ENCODE results near the gene SSH3. TPM values are rescaled to one million over a fixed set of nuclear protein-coding genes. Genes with fewer than 3 reads are reported as not detected.

The SSH3 gene
- polyA plus RNA-seq, 1 of the 3 experiments (the other 2 are of a cell fraction), result 13.5 TPM

- WGBS (ENCODE audit: low lambda C conversion rate), result 2% methylated on average over 18 of the region's 87 CpGs
- H3K9me3 ChIP-seq, result no peaks in the 10 kb centered on the region
- peak overlapping the region; percentile 62; the same call in 1 of the 2 replicates for H2AFZ ChIP-seq (ENCODE audit: low read depth)
- TF ChIP-seq CTCF (IDR thresholded peaks at IDR 0.05), result peak; percentile 31; the same call in 1 of the 2 replicates
- TF ChIP-seq, protein P1, sequence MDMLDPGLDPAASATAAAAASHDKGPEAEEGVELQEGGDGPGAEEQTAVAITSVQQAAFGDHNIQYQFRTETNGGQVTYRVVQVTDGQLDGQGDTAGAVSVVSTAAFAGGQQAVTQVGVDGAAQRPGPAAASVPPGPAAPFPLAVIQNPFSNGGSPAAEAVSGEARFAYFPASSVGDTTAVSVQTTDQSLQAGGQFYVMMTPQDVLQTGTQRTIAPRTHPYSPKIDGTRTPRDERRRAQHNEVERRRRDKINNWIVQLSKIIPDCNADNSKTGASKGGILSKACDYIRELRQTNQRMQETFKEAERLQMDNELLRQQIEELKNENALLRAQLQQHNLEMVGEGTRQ (IDR thresholded peaks at IDR 0.05; ENCODE audit: borderline replicate concordance, low read depth, low read length), result no peak
- TF ChIP-seq SMC3 (IDR thresholded peaks at IDR 0.05; ENCODE audit: low read depth, low read length), result peak; percentile 34; the same call in 1 of the 2 replicates
- TF ChIP-seq NRF1 (IDR thresholded peaks at IDR 0.05; ENCODE audit: low read depth, low read length), result peak; percentile 86
- 0 out of 2 replicates have a peak, but pooled peaks have one; percentile 10 for TF ChIP-seq SIN3A (IDR thresholded peaks at IDR 0.05; ENCODE audit: borderline replicate concordance, low read depth, low read length)
- no peak for TF ChIP-seq FOSL2 (IDR thresholded peaks at IDR 0.05; ENCODE audit: borderline replicate concordance, low read depth)
- peak; percentile 80 for TF ChIP-seq GABPA (IDR thresholded peaks at IDR 0.05; ENCODE audit: low read depth)
- peak; percentile 26; the same call in 1 of the 2 replicates for TF ChIP-seq RAD21 (IDR thresholded peaks at IDR 0.05; ENCODE audit: low read length)
- TF ChIP-seq ZBTB33 (IDR thresholded peaks at IDR 0.05; ENCODE audit: borderline replicate concordance, low read depth), result no peak
- peak; percentile 68; the same call in 1 of the 2 replicates for TF ChIP-seq YY1 (IDR thresholded peaks at IDR 0.05; ENCODE audit: low read depth)
- TF ChIP-seq NFIC (IDR thresholded peaks at IDR 0.05; ENCODE audit: borderline replicate concordance), result no peak
- peak in 1 of 2 experiments; percentile 5; a peak in 1 of 4 replicates for TF ChIP-seq EP300 (IDR thresholded peaks at IDR 0.05; ENCODE audit: borderline replicate concordance in 1 of 2, low read depth in 1 of 2, low read length in 1 of 2)
- TF ChIP-seq, protein P2, sequence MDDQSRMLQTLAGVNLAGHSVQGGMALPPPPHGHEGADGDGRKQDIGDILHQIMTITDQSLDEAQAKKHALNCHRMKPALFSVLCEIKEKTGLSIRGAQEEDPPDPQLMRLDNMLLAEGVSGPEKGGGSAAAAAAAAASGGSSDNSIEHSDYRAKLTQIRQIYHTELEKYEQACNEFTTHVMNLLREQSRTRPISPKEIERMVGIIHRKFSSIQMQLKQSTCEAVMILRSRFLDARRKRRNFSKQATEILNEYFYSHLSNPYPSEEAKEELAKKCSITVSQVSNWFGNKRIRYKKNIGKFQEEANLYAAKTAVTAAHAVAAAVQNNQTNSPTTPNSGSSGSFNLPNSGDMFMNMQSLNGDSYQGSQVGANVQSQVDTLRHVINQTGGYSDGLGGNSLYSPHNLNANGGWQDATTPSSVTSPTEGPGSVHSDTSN (IDR thresholded peaks at IDR 0.05), result peak; percentile 42; the same call in 1 of the 2 replicates
- peak; percentile 56; the same call in 1 of the 2 replicates for TF ChIP-seq POLR2AphosphoS5 (IDR thresholded peaks at IDR 0.05; ENCODE audit: low read depth, low read length)
- no peak for TF ChIP-seq EZH2phosphoT487 (IDR thresholded peaks at IDR 0.05; ENCODE audit: borderline replicate concordance, low read depth)
- TF ChIP-seq RFX5 (IDR thresholded peaks at IDR 0.05; ENCODE audit: low read length), result no peak
- TF ChIP-seq TEAD4 (IDR thresholded peaks at IDR 0.05; ENCODE audit: borderline replicate concordance, insufficient read depth), result no peak
- TF ChIP-seq USF1 (IDR thresholded peaks at IDR 0.05; ENCODE audit: borderline replicate concordance, low read depth), result no peak
- TF ChIP-seq FOXM1 (IDR thresholded peaks at IDR 0.05; ENCODE audit: low read depth), result peak; percentile 66; the same call in 1 of the 2 replicates
- TF ChIP-seq IRF3 (IDR thresholded peaks at IDR 0.05; ENCODE audit: low read depth, low read length), result no peak
- no peak for TF ChIP-seq GATA2 (CRISPR knock-in tag; IDR thresholded peaks at IDR 0.05)
Observed at GRCh38 chr11:67288452-67289225, 14.7 kb upstream of the SSH3 start.

More at GRCh38 chr11:67288452-67289225, 14.7 kb upstream of the SSH3 start:
- Histone ChIP-seq H3K4me1 (ENCODE audit: control insufficient read depth in 1 of 2, insufficient read depth in 2 of 2, low read depth in 1 of 2, low read length in 1 of 2) (peaks cover 9 to 30% of the 10 kb centered on the region in 2 experiments; a peak in 3 of 4 replicates), H3K36me3 (replicated peaks in 1 of 2; ENCODE audit: control insufficient read depth in 1 of 2, insufficient read depth in 2 of 2, low read length in 1 of 2) (peaks cover 12 to 35% of the 10 kb centered on the region in 2 experiments), H3K9me2 (no peaks in the 10 kb centered on the region), H3K9ac (peak overlapping the region; percentile 83), H3K4me2 (peak overlapping the region; percentile 99), H3F3A (replicated peaks; ENCODE audit: insufficient read depth) (peaks cover 14% of the 10 kb centered on the region), H4K20me1 (ENCODE audit: insufficient read depth) (no peaks in the 10 kb centered on the region), H3K4me3 (ENCODE audit: low read depth in 2 of 2, low read length in 1 of 2) (peak overlapping the region; percentile 65 to 87), H3K27ac (ENCODE audit: low read depth in 2 of 2, low read length in 1 of 2) (peak overlapping the region; percentile 91 to 98), H3K79me2 (ENCODE audit: insufficient read depth) (peaks cover 42% of the 10 kb centered on the region), H3K27me3 (ENCODE audit: insufficient read depth) (no peaks in the 10 kb centered on the region)
- ChIA-PET POLR2A (interaction anchor here (0.6 to 1.6 kb wide), 6 partner anchors 15 to 49 kb away, joined by 3 to 5 read pairs (median 4); partner anchors contain the start of gene SSH3), CTCF (interaction anchor here (0.7 to 4.4 kb wide), 19 partner anchors 10 to 207 kb away, joined by 3 to 37 read pairs (median 5); partner anchors contain the start of gene POLD4)
- peak; percentile 97 for DNase-seq
